PC-9 (cell line): ENCODE data around the gene PPP1R37.

Experiments
- EZH2 ChIP-seq: fragments of 200-600 bp; sonication (generic); IDR thresholded peaks from 2 replicates; pipeline ENCODE4 v1.8.0; 2017; ENCODE audit warnings: antibody characterized with exemption, low read depth
- TF ChIP-seq, protein P1 (sequence below): fragments of 200-600 bp; sonication (generic); conservative IDR thresholded peaks from 2 replicates; pipeline ENCODE4 v1.6.1; 2017; ENCODE audit warnings: mixed run types, antibody characterized with exemption, mild to moderate bottlenecking, moderate library complexity

GRCh38 chr19:45179072-45179891 lies 86.3 kb downstream of the PPP1R37 start:
- TF ChIP-seq, protein P1, sequence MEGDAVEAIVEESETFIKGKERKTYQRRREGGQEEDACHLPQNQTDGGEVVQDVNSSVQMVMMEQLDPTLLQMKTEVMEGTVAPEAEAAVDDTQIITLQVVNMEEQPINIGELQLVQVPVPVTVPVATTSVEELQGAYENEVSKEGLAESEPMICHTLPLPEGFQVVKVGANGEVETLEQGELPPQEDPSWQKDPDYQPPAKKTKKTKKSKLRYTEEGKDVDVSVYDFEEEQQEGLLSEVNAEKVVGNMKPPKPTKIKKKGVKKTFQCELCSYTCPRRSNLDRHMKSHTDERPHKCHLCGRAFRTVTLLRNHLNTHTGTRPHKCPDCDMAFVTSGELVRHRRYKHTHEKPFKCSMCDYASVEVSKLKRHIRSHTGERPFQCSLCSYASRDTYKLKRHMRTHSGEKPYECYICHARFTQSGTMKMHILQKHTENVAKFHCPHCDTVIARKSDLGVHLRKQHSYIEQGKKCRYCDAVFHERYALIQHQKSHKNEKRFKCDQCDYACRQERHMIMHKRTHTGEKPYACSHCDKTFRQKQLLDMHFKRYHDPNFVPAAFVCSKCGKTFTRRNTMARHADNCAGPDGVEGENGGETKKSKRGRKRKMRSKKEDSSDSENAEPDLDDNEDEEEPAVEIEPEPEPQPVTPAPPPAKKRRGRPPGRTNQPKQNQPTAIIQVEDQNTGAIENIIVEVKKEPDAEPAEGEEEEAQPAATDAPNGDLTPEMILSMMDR: no peak
- TF ChIP-seq EZH2: no peak
